H1 (cell line): ENCODE measurements around the gene ANKRD11. TPM values are rescaled to one million over a fixed set of nuclear protein-coding genes. Genes with fewer than 3 reads are reported as not detected.

Experiments used
- CTCF ChIA-PET: fragments of 300-600 bp; sonication (Branson Sonifier 250); formaldehyde crosslinking; loops from one replicate; lab custom pipeline; 2021; ENCODE audit not compliant: partially characterized antibody; lab: Charles Lee
- POLR2A ChIA-PET: fragments of 300-600 bp; sonication (Branson Sonifier 250); formaldehyde crosslinking; loops from one replicate; lab custom pipeline; 2021; ENCODE audit warnings: inconsistent platforms; ENCODE audit not compliant: partially characterized antibody; lab: Charles Lee
- DNase-seq, 2 experiments: peaks; one replicate each; pipeline versions ENCODE4 v3.0.0 to v3.0.0-alpha.2; 2010 to 2022; ENCODE audit warnings: low spot score in 2 of 2, low read depth in 1 of 2, mixed read lengths in 1 of 2
- FAIRE-seq: peaks from 2 replicates; lab custom pipeline; 2011; peaks lifted over from hg19 to GRCh38; lab: Jason Lieb, UNC
- H2AFZ ChIP-seq: 2 replicates; pipeline ENCODE4 v1.8.1; 2012; ENCODE audit warnings: low read length, inconsistent platforms
- H2AK5ac ChIP-seq: 2 replicates; pipeline ENCODE4 v1.6.1; 2013; ENCODE audit warnings: low read depth, low read length
- H2BK120ac ChIP-seq: replicated peaks from 2 replicates; pipeline ENCODE3; 2013; ENCODE audit warnings: low read depth, low read length, inconsistent platforms
- H2BK12ac ChIP-seq: 2 replicates; pipeline ENCODE4 v1.6.1; 2013; ENCODE audit warnings: low read depth, low read length
- H2BK15ac ChIP-seq: 2 replicates; pipeline ENCODE4 v1.6.1; 2013; ENCODE audit warnings: low read length
- H2BK20ac ChIP-seq: 2 replicates; pipeline ENCODE4 v1.6.1; 2013; ENCODE audit warnings: low read length
- H2BK5ac ChIP-seq: 2 replicates; pipeline ENCODE4 v1.6.1; 2013; ENCODE audit warnings: low read depth, low read length
- H3K14ac ChIP-seq: 2 replicates; pipeline ENCODE4 v1.6.1; 2013; ENCODE audit warnings: inconsistent platforms; ENCODE audit not compliant: insufficient read length
- H3K18ac ChIP-seq: 2 replicates; pipeline ENCODE4 v1.6.1; 2013; ENCODE audit warnings: low read length; ENCODE audit errors: extremely low read depth
- H3K23ac ChIP-seq: 2 replicates; pipeline ENCODE4 v1.6.1; 2013; ENCODE audit warnings: inconsistent platforms; ENCODE audit not compliant: insufficient read length
- H3K23me2 ChIP-seq: 2 replicates; pipeline ENCODE4 v1.6.1; 2013; ENCODE audit warnings: low read depth, low read length
- H3K27ac ChIP-seq: 2 replicates; pipeline ENCODE4 v1.6.1; 2011; ENCODE audit warnings: low read depth, low read length, inconsistent platforms
- H3K27me3 ChIP-seq, 4 experiments: replicated peaks in 1 of 4; 1 replicate in 1 of 4; 2 replicates in 3 of 4; pipeline versions ENCODE4 v1.6.1 to v1.8.1; 2011 to 2013; ENCODE audit warnings: low read length in 3 of 4, mild to moderate bottlenecking in 3 of 4, inconsistent platforms in 2 of 4, mixed read lengths in 2 of 4, moderate library complexity in 1 of 4; ENCODE audit not compliant: control insufficient read depth in 3 of 4, insufficient read depth in 3 of 4; ENCODE audit errors: extremely low read depth in 1 of 4
- H3K36me3 ChIP-seq, 4 experiments: 2 replicates each; pipeline versions ENCODE4 v1.6.1 to v1.8.1; 2011 to 2013; ENCODE audit warnings: mild to moderate bottlenecking in 4 of 4, low read length in 3 of 4, moderate library complexity in 2 of 4, control low read depth in 1 of 4, inconsistent platforms in 1 of 4; ENCODE audit not compliant: insufficient read depth in 4 of 4, control insufficient read depth in 2 of 4
- H3K4ac ChIP-seq: replicated peaks from 2 replicates; pipeline ENCODE3; 2013; ENCODE audit warnings: low read length, low read depth, mixed read lengths, inconsistent platforms; ENCODE audit not compliant: insufficient read length
- H3K4me1 ChIP-seq, 4 experiments: replicated peaks in 1 of 4; 1 replicate in 1 of 4; 2 replicates in 3 of 4; pipeline versions ENCODE4 v1.6.1 to v1.8.1; 2011 to 2013; ENCODE audit warnings: low read length in 3 of 4, inconsistent platforms in 2 of 4, mixed read lengths in 1 of 4; ENCODE audit not compliant: insufficient read depth in 4 of 4, control insufficient read depth in 3 of 4
- H3K4me2 ChIP-seq, 2 experiments: 2 replicates each; pipeline versions ENCODE4 v1.6.1 to v1.8.1; 2011 to 2013; ENCODE audit warnings: low read depth in 2 of 2, low read length in 2 of 2, control low read depth in 1 of 2, inconsistent platforms in 1 of 2, mild to moderate bottlenecking in 1 of 2; ENCODE audit not compliant: insufficient read depth in 1 of 2
- H3K4me3 ChIP-seq, 4 experiments: fragments of 200-600, 300-600 bp in 1 of 4; sonication (generic), shearing (Covaris generic), sonication (Bioruptor Twin) in 1 of 4; 2 replicates each; pipeline versions ENCODE4 v1.5.1 to v1.8.1; 2011 to 2016; ENCODE audit warnings: low read length in 4 of 4, low read depth in 3 of 4, control low read depth in 2 of 4, inconsistent platforms in 2 of 4, mild to moderate bottlenecking in 2 of 4, mixed read lengths in 1 of 4, moderate library complexity in 1 of 4; ENCODE audit not compliant: insufficient read depth in 2 of 4; ENCODE audit errors: extremely low read depth in 1 of 4
- H3K56ac ChIP-seq: replicated peaks from 2 replicates; pipeline ENCODE3; 2013; ENCODE audit warnings: low read depth, mild to moderate bottlenecking, mixed read lengths, low read length, inconsistent platforms; ENCODE audit not compliant: insufficient read length
- H3K79me1 ChIP-seq: 2 replicates; pipeline ENCODE4 v1.6.1; 2013; ENCODE audit warnings: low read depth, low read length, control low read depth
- H3K79me2 ChIP-seq, 2 experiments: 2 replicates each; pipeline versions ENCODE4 v1.6.1 to v1.8.1; 2012 to 2013; ENCODE audit warnings: low read length in 2 of 2, mild to moderate bottlenecking in 2 of 2, inconsistent platforms in 1 of 2; ENCODE audit not compliant: insufficient read depth in 2 of 2, control insufficient read depth in 1 of 2
- H3K9ac ChIP-seq, 4 experiments: replicated peaks in 1 of 4; 1 replicate in 1 of 4; 2 replicates in 3 of 4; pipeline versions ENCODE4 v1.6.1 to v1.8.1; 2011 to 2013; ENCODE audit warnings: low read depth in 3 of 4, low read length in 3 of 4, control low read depth in 2 of 4, mild to moderate bottlenecking in 2 of 4, moderate library complexity in 2 of 4, inconsistent platforms in 1 of 4; ENCODE audit errors: extremely low read depth in 1 of 4
- H3K9me3 ChIP-seq, 2 experiments: 2 replicates each; pipeline versions ENCODE4 v1.6.1 to v1.8.1; 2012 to 2013; ENCODE audit warnings: mild to moderate bottlenecking in 2 of 2, moderate library complexity in 2 of 2, control low read depth in 1 of 2, inconsistent platforms in 1 of 2, low read depth in 1 of 2, low read length in 1 of 2, mixed read lengths in 1 of 2; ENCODE audit not compliant: insufficient read depth in 2 of 2
- H4K20me1 ChIP-seq, 2 experiments: replicated peaks in 1 of 2; 2 replicates each; pipeline versions ENCODE3 to v1.8.1; 2011 to 2013; ENCODE audit warnings: inconsistent platforms in 2 of 2, low read length in 2 of 2, mild to moderate bottlenecking in 1 of 2; ENCODE audit not compliant: insufficient read depth in 2 of 2, control insufficient read depth in 1 of 2
- H4K5ac ChIP-seq: 2 replicates; pipeline ENCODE4 v1.6.1; 2013; ENCODE audit warnings: low read length, low read depth, mixed read lengths, inconsistent platforms; ENCODE audit not compliant: insufficient read length
- H4K8ac ChIP-seq: 2 replicates; pipeline ENCODE4 v1.8.0; 2013; ENCODE audit warnings: mild to moderate bottlenecking, moderate library complexity, low read length, inconsistent platforms; ENCODE audit not compliant: insufficient read depth; ENCODE audit errors: extremely low read depth
- H4K91ac ChIP-seq: replicated peaks from 2 replicates; pipeline ENCODE3; 2013; ENCODE audit warnings: low read length, mixed read lengths, inconsistent platforms; ENCODE audit not compliant: insufficient read length
- FOSL1 ChIP-seq: IDR thresholded peaks from 2 replicates; pipeline ENCODE4 v1.6.1; 2011; ENCODE audit warnings: mild to moderate bottlenecking, low read depth, low read length, moderate library complexity; ENCODE audit not compliant: insufficient read depth
- GTF2F1 ChIP-seq: IDR thresholded peaks from 2 replicates; pipeline ENCODE4 v1.6.1; 2012; ENCODE audit warnings: low read depth, low read length, improper control_type of control experiment, borderline replicate concordance
- HDAC6 ChIP-seq: IDR thresholded peaks from one replicate; pipeline ENCODE4 v1.7.1; 2012; ENCODE audit warnings: low read depth, mild to moderate bottlenecking, inconsistent platforms, low read length, moderate library complexity
- POU5F1 ChIP-seq: IDR thresholded peaks from 2 replicates; pipeline ENCODE4 v1.6.1; 2011; ENCODE audit warnings: low read depth, mild to moderate bottlenecking, low read length, moderate library complexity
- SAP30 ChIP-seq: fragments of 300-600 bp; sonication (generic); IDR thresholded peaks from 2 replicates; pipeline ENCODE4 v1.7.1; 2012; ENCODE audit warnings: low read length, moderate library complexity, mild to moderate bottlenecking, inconsistent platforms; ENCODE audit not compliant: insufficient read depth, insufficient replicate concordance
- TAF1 ChIP-seq: IDR thresholded peaks from 2 replicates; pipeline ENCODE4 v1.6.1; 2011; ENCODE audit warnings: mild to moderate bottlenecking, low read depth, low read length
- TCF12 ChIP-seq: IDR thresholded peaks from 2 replicates; pipeline ENCODE4 v1.6.1; 2011; ENCODE audit warnings: low read depth, mild to moderate bottlenecking, low read length
- TEAD4 ChIP-seq: IDR thresholded peaks from 2 replicates; pipeline ENCODE4 v1.6.1; 2012; ENCODE audit warnings: low read depth, low read length, inconsistent platforms, mixed read lengths
- WGBS, 2 experiments: shearing (Covaris generic) in 1 of 2; methylation state at CpG; one replicate each; pipeline versions ENCODE4 v1.1.6 to v1.1.7; 2013 to 2015; ENCODE audit warnings: low lambda C conversion rate in 2 of 2, mixed read lengths in 2 of 2, inconsistent platforms in 1 of 2, low coverage in 1 of 2, missing lambda C conversion rate in 1 of 2; ENCODE audit not compliant: insufficient replicate concordance in 2 of 2, insufficient coverage in 1 of 2, insufficient read length in 1 of 2; ENCODE audit errors: extremely low coverage in 1 of 2, missing lambda C conversion rate in 1 of 2; 5-methylcytosine and 5-hydroxymethylcytosine counted together
- polyA plus RNA-seq, 7 experiments: library from polyadenylated mRNA; depleted of rRNA in 3 of 7; stranded (reverse) in 5 of 7; unstranded in 2 of 7; fragments of >200 nt in 5 of 7; fragments of 200-250 nt in 2 of 7; gene quantifications; 1 replicate in 5 of 7; 2 replicates in 1 of 7; 4 replicates in 1 of 7; pipeline versions ENCODE4 v1.2.1 to v1.2.3, GENCODE V29; 2011 to 2013; ENCODE audit warnings: missing spikeins in 2 of 7, mixed read lengths in 2 of 7
- total RNA-seq: library from RNA; stranded (reverse); fragmentation: NEBNext Ultra II Directional; extraction: Animal tissue kit (Norgen Biotek cat#: 25700); gene quantifications from 2 replicates; pipeline ENCODE4 v1.2.1, GENCODE V29; 2021

Gene ANKRD11
- total and polyA plus RNA-seq, 2 of the 8 experiments (the other 6 are each of a cell fraction or from before 2014, with no cell fraction given) = 46.5 to 142 TPM

DNA sequence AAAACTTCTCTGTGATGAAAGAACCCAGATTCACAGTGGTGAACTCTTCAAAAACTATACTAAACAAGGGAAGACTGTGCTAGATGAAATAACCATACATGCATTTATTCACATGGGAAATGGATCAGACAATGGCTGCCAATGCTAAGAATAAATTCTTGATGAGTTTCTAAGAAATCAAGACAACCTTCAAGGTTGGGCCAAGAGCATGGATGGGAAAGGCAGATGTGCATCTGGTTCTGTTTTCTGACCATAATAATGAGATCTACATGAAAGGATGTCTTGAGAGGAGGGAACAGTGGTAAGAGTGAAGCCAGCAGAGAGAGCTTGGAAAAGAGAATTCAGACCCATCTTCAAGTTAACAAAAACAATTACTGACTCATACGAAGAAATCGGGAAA, 31.4 kb downstream of the ANKRD11 start:
- Histone ChIP-seq H3K4me2 (no peak overlapping the region), H4K91ac (no peak overlapping the region), H3K36me3 (peaks cover 0 to 4% (median 0%) of the 10 kb centered on the region in 4 experiments; a peak in 1 of 8 replicates), H2BK12ac (no peak overlapping the region), H3K18ac (no peak overlapping the region), H2BK120ac (no peak overlapping the region), H3K23me2 (no peaks in the 10 kb centered on the region), H3K9me3 (peaks cover 0 to 5% of the 10 kb centered on the region in 2 experiments; a peak in 1 of 4 replicates), H3K4me3 (no peak overlapping the region), H3K14ac (no peak overlapping the region), H3K79me1 (peaks cover 8% of the 10 kb centered on the region; the same call in 1 of the 2 replicates), H3K27ac (no peak overlapping the region), H2AK5ac (no peak overlapping the region), H2BK5ac (peak overlapping the region; percentile 75; the same call in 1 of the 2 replicates), H3K56ac (no peak overlapping the region), H3K79me2 (peaks cover 47 to 82% of the 10 kb centered on the region in 2 experiments), H3K4ac (no peak overlapping the region), H3K9ac (no peak overlapping the region), H2BK15ac (no peak overlapping the region), H2AFZ (no peak overlapping the region), H4K8ac (no peak overlapping the region), H2BK20ac (no peak overlapping the region), H4K20me1 (peaks cover 11 to 23% of the 10 kb centered on the region in 2 experiments), H4K5ac (no peak overlapping the region), H3K23ac (no peak overlapping the region), H3K4me1 (peaks cover 0 to 5% (median 0%) of the 10 kb centered on the region in 4 experiments; a peak in 1 of 7 replicates), H3K27me3 (no peaks in the 10 kb centered on the region)
- 86% methylated on average over 2 of the region's 2 CpGs; no CpG with 5 or more reads in 1 of the 2 experiments for WGBS, 2 experiments
- ChIA-PET POLR2A (interaction anchor here (1.4 to 1.5 kb wide), 2 partner anchors 15 to 49 kb away, joined by 3 to 4 read pairs; no protein-coding TSS in a partner anchor), CTCF (interaction anchor here (1.0 kb wide), 1 partner anchor 40 kb away, joined by 3 read pairs; no protein-coding TSS in a partner anchor)
- no peak for TF ChIP-seq TEAD4
- TF ChIP-seq TCF12 = no peak
- no peak for TF ChIP-seq SAP30
- no peak for TF ChIP-seq HDAC6
- no peak for TF ChIP-seq TAF1
- TF ChIP-seq GTF2F1 = no peak
- TF ChIP-seq POU5F1 = no peak
- no peak for TF ChIP-seq FOSL1
- no peak for FAIRE-seq
- DNase-seq = no peak
